GM18498 (cell line): Measurements from ENCODE around the gene ZAP70.

Experiments used
- ATAC-seq: cut with Tn5 transposase; IDR thresholded peaks from one replicate; pipeline ENCODE4 v1.9.1; 2021; ENCODE audit warnings: mild to moderate bottlenecking, moderate library complexity; ENCODE audit not compliant: unreplicated experiment

ZAP70 gene

GRCh38 chr2:97747716-97748115 is 34.3 kb downstream of the ZAP70 start:
- no peak for ATAC-seq

GRCh38 chr2:97749581-97749980 is 36.2 kb downstream of the ZAP70 start:
- ATAC-seq, result no peak

GRCh38 chr2:97750017-97750416 is 36.6 kb downstream of the ZAP70 start:
- no peak for ATAC-seq

GRCh38 chr2:97751752-97752151 is 38.4 kb downstream of the ZAP70 start:
- ATAC-seq, result no peak

GRCh38 chr2:97752342-97753334 is 39.3 kb downstream of the ZAP70 start:
- no peak for ATAC-seq

GRCh38 chr2:97754690-97755346 is 41.4 kb downstream of the ZAP70 start:
- ATAC-seq, result no peak

GRCh38 chr2:97755491-97755890 is 42.1 kb downstream of the ZAP70 start:
- ATAC-seq, result no peak

- ATAC-seq, result no peak
Observed at GRCh38 chr2:97757062-97757461, 43.7 kb downstream of the ZAP70 start.

GRCh38 chr2:97758131-97758705 is 44.8 kb downstream of the ZAP70 start:
- no peak for ATAC-seq

GRCh38 chr2:97759727-97760407 is 46.5 kb downstream of the ZAP70 start:
- no peak for ATAC-seq

GRCh38 chr2:97760480-97761049 is 47.2 kb downstream of the ZAP70 start:
- ATAC-seq, result no peak

- no peak for ATAC-seq
Observed at GRCh38 chr2:97761192-97761591, 47.8 kb downstream of the ZAP70 start.

- ATAC-seq, result no peak
Observed at GRCh38 chr2:97763176-97763845, 49.9 kb downstream of the ZAP70 start.

GRCh38 chr2:97764559-97765263 is 51.3 kb downstream of the ZAP70 start:
- ATAC-seq, result no peak

- no peak for ATAC-seq
Observed at GRCh38 chr2:97765933-97766332, 52.6 kb downstream of the ZAP70 start.

- no peak for ATAC-seq
Observed at GRCh38 chr2:97766567-97766966, 53.2 kb downstream of the ZAP70 start.

- no peak for ATAC-seq
Observed at GRCh38 chr2:97769308-97769707, 55.9 kb downstream of the ZAP70 start.

- ATAC-seq, result no peak
Observed at GRCh38 chr2:97769711-97770110, 56.3 kb downstream of the ZAP70 start.

GRCh38 chr2:97770445-97770844 is 57.1 kb downstream of the ZAP70 start:
- ATAC-seq, result no peak

- no peak for ATAC-seq
Observed at GRCh38 chr2:97774425-97774824, 61.0 kb downstream of the ZAP70 start.
